SH-SY5Y (cell line): Measurements from ENCODE around the gene MANBA.

Source experiments
- GATA2 ChIP-seq: IDR thresholded peaks from 2 replicates; pipeline ENCODE4 v1.6.1; 2011; ENCODE audit warnings: mild to moderate bottlenecking, low read depth, low read length
- GATA3 ChIP-seq: IDR thresholded peaks from 2 replicates; pipeline ENCODE4 v1.6.1; 2011; ENCODE audit warnings: low read depth, mild to moderate bottlenecking, low read length, moderate library complexity

- TF ChIP-seq GATA3 (no peak), GATA2 (no peak)
Observed at GRCh38 chr4:102599886-102600285, 160.9 kb downstream of the MANBA start.
